HepG2 (cell line): ENCODE data around the gene NEK11. TPM values are rescaled to one million over a fixed set of nuclear protein-coding genes. Genes with fewer than 3 reads are reported as not detected.

Experiments used
- ARHGAP35 ChIP-seq: sonication (generic); formaldehyde crosslinking; IDR thresholded peaks from 2 replicates; pipeline ENCODE4 v1.9.0; 2022; ENCODE audit warnings: mild to moderate bottlenecking, inconsistent platforms, moderate library complexity, missing genetic modification reagents, borderline replicate concordance
- HNRNPUL1 ChIP-seq: fragments of 200-400 bp; formaldehyde crosslinking; IDR thresholded peaks from 2 replicates; pipeline ENCODE4 v1.6.1; 2017; ENCODE audit warnings: low read depth, mild to moderate bottlenecking, low read length, moderate library complexity
- KLF11 ChIP-seq: IDR thresholded peaks from 2 replicates; pipeline ENCODE4 v1.6.1; 2016; ENCODE audit warnings: missing compliant biosample characterization
- MAFF ChIP-seq: IDR thresholded peaks from 2 replicates; pipeline ENCODE4 v1.6.1; 2011; ENCODE audit warnings: low read depth, low read length, improper control_type of control experiment
- NFIC ChIP-seq: IDR thresholded peaks from 2 replicates; pipeline ENCODE4 v1.6.1; 2012; ENCODE audit warnings: mild to moderate bottlenecking, low read length, inconsistent platforms
- RARG ChIP-seq: sonication (generic); formaldehyde crosslinking; IDR thresholded peaks from 2 replicates; pipeline ENCODE4 v1.4.0; 2020; ENCODE audit warnings: low read depth, mild to moderate bottlenecking, missing genetic modification reagents
- TCF12 ChIP-seq, 2 experiments: fragments of 450-650 bp in 1 of 2; sonication (generic) in 1 of 2; formaldehyde crosslinking in 1 of 2; IDR thresholded peaks; 2 replicates each; pipeline versions ENCODE4 v1.6.1 to v1.8.0; 2017 to 2022; ENCODE audit warnings: antibody characterized with exemption in 1 of 2, mild to moderate bottlenecking in 1 of 2, missing genetic modification reagents in 1 of 2, moderate library complexity in 1 of 2
- THYN1 ChIP-seq: sonication (generic); formaldehyde crosslinking; IDR thresholded peaks from 2 replicates; pipeline ENCODE4 v1.8.1; 2023; ENCODE audit warnings: low read depth, mild to moderate bottlenecking, moderate library complexity, missing genetic modification reagents, borderline replicate concordance
- ZNF253 ChIP-seq: sonication (generic); formaldehyde crosslinking; IDR thresholded peaks from 2 replicates; pipeline ENCODE4 v1.8.0; 2022; ENCODE audit warnings: mild to moderate bottlenecking, missing genetic modification reagents, borderline replicate concordance
- ZNF672 ChIP-seq: sonication (generic); formaldehyde crosslinking; IDR thresholded peaks from 2 replicates; pipeline ENCODE4 v1.8.1; 2022; ENCODE audit warnings: missing genetic modification reagents
- ZNF746 ChIP-seq: sonication (generic); formaldehyde crosslinking; IDR thresholded peaks from 2 replicates; pipeline ENCODE4 v1.8.0; 2022; ENCODE audit warnings: mild to moderate bottlenecking, missing genetic modification reagents
- polyA plus RNA-seq, 8 experiments: library from polyadenylated mRNA; depleted of rRNA in 3 of 8; stranded (reverse) in 7 of 8; unstranded in 1 of 8; fragments of >200 nt; fragmentation: Illumina TruSeq in 4 of 8; extraction: Trizol in 4 of 8; gene quantifications; 2 replicates each; pipeline versions ENCODE4 v1.2.1 to v1.2.3, GENCODE V29; 2011 to 2016; ENCODE audit warnings: low read depth in 4 of 8, missing spikeins in 1 of 8, mixed read lengths in 1 of 8; ENCODE audit not compliant: insufficient read depth in 1 of 8
- total RNA-seq, 5 experiments: library from RNA; depleted of rRNA; stranded (reverse); fragments of >200 nt; fragmentation: Illumina TruSeq; extraction: Trizol; gene quantifications; 2 replicates each; pipeline ENCODE4 v1.2.3, GENCODE V29; 2016; ENCODE audit warnings: low read depth in 1 of 5
- TF ChIP-seq, protein P1 (sequence below): sonication (generic); formaldehyde crosslinking; IDR thresholded peaks from 2 replicates; pipeline ENCODE4 v1.4.0; 2020; ENCODE audit warnings: missing genetic modification reagents, borderline replicate concordance
- TF ChIP-seq, protein P2 (sequence below): sonication (generic); formaldehyde crosslinking; IDR thresholded peaks from 2 replicates; pipeline ENCODE4 v1.9.0; 2022; ENCODE audit warnings: low read depth, missing genetic modification reagents
- TF ChIP-seq, protein P3 (sequence below): sonication (generic); formaldehyde crosslinking; conservative IDR thresholded peaks from 2 replicates; pipeline ENCODE4 v1.4.0; 2020; ENCODE audit warnings: mild to moderate bottlenecking, missing genetic modification reagents, moderate library complexity
- TF ChIP-seq, protein P4 (sequence below): sonication (generic); formaldehyde crosslinking; IDR thresholded peaks from 2 replicates; pipeline ENCODE4 v1.4.0; 2020; ENCODE audit warnings: missing genetic modification reagents, borderline replicate concordance

NEK11 gene
- total and polyA plus RNA-seq, 2 of the 13 experiments (the other 11 are each of a cell fraction or from before 2014, with no cell fraction given) = 0.95 to 2.2 TPM

DNA sequence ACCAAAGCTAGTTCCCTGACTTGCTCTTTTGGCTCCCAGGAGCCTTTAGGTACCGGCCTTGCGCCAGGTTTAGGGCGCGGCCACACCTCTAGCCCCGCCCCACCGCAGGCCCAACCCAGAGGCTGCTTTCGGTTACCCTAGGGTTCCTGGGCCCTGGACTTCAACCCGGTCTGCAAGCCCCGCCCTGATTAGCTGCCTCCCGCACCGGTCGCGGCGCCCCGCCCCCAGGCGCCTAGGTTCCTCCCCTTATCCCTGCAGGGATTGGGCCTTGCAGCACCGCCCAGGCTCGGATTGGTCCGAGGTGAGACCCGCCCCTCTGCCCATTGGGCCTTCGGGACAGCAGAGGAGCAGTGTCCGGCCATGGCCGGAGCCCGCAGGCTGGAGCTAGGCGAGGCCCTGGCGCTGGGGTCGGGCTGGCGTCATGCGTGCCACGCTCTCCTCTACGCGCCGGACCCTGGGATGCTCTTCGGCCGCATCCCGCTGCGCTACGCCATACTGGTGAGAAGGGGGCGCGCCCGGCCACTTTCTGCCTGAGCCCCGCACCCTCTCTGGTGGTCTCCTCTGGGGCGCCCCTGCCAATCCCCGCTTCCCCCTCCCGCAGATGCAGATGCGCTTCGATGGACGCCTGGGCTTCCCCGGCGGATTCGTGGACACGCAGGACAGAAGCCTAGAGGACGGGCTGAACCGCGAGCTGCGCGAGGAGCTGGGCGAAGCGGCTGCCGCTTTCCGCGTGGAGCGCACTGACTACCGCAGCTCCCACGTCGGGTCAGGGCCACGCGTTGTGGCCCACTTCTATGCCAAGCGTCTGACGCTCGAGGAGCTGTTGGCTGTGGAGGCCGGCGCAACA, 355.0 kb downstream of the NEK11 start, which contains the start of gene NUDT16 (continued):
- TF ChIP-seq, protein P1, sequence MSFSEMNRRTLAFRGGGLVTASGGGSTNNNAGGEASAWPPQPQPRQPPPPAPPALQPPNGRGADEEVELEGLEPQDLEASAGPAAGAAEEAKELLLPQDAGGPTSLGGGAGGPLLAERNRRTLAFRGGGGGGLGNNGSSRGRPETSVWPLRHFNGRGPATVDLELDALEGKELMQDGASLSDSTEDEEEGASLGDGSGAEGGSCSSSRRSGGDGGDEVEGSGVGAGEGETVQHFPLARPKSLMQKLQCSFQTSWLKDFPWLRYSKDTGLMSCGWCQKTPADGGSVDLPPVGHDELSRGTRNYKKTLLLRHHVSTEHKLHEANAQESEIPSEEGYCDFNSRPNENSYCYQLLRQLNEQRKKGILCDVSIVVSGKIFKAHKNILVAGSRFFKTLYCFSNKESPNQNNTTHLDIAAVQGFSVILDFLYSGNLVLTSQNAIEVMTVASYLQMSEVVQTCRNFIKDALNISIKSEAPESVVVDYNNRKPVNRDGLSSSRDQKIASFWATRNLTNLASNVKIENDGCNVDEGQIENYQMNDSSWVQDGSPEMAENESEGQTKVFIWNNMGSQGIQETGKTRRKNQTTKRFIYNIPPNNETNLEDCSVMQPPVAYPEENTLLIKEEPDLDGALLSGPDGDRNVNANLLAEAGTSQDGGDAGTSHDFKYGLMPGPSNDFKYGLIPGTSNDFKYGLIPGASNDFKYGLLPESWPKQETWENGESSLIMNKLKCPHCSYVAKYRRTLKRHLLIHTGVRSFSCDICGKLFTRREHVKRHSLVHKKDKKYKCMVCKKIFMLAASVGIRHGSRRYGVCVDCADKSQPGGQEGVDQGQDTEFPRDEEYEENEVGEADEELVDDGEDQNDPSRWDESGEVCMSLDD (CRISPR knock-in tag) = peak; percentile 24; the same call in 1 of the 2 replicates
- no peak for TF ChIP-seq THYN1 (CRISPR knock-in tag)
- peak; percentile 83; the same call in 1 of the 2 replicates for TF ChIP-seq KLF11 (CRISPR knock-in tag)
- TF ChIP-seq ZNF253 (CRISPR knock-in tag) = 0 out of 2 replicates have a peak, but pooled peaks have one; percentile 54
- peak; percentile 85; the same call in 1 of the 2 replicates for TF ChIP-seq ARHGAP35 (CRISPR knock-in tag)
- no peak for TF ChIP-seq RARG (CRISPR knock-in tag)
- TF ChIP-seq, protein P2, sequence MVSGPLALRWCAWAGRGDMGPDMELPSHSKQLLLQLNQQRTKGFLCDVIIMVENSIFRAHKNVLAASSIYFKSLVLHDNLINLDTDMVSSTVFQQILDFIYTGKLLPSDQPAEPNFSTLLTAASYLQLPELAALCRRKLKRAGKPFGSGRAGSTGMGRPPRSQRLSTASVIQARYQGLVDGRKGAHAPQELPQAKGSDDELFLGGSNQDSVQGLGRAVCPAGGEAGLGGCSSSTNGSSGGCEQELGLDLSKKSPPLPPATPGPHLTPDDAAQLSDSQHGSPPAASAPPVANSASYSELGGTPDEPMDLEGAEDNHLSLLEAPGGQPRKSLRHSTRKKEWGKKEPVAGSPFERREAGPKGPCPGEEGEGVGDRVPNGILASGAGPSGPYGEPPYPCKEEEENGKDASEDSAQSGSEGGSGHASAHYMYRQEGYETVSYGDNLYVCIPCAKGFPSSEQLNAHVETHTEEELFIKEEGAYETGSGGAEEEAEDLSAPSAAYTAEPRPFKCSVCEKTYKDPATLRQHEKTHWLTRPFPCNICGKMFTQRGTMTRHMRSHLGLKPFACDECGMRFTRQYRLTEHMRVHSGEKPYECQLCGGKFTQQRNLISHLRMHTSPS (CRISPR knock-in tag) = 0 out of 2 replicates have a peak, but pooled peaks have one; percentile 19
- TF ChIP-seq MAFF = no peak
- TF ChIP-seq, protein P3, sequence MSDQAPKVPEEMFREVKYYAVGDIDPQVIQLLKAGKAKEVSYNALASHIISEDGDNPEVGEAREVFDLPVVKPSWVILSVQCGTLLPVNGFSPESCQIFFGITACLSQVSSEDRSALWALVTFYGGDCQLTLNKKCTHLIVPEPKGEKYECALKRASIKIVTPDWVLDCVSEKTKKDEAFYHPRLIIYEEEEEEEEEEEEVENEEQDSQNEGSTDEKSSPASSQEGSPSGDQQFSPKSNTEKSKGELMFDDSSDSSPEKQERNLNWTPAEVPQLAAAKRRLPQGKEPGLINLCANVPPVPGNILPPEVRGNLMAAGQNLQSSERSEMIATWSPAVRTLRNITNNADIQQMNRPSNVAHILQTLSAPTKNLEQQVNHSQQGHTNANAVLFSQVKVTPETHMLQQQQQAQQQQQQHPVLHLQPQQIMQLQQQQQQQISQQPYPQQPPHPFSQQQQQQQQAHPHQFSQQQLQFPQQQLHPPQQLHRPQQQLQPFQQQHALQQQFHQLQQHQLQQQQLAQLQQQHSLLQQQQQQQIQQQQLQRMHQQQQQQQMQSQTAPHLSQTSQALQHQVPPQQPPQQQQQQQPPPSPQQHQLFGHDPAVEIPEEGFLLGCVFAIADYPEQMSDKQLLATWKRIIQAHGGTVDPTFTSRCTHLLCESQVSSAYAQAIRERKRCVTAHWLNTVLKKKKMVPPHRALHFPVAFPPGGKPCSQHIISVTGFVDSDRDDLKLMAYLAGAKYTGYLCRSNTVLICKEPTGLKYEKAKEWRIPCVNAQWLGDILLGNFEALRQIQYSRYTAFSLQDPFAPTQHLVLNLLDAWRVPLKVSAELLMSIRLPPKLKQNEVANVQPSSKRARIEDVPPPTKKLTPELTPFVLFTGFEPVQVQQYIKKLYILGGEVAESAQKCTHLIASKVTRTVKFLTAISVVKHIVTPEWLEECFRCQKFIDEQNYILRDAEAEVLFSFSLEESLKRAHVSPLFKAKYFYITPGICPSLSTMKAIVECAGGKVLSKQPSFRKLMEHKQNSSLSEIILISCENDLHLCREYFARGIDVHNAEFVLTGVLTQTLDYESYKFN = peak; percentile 40; the same call in 1 of the 2 replicates
- TF ChIP-seq TCF12 (IDR thresholded peaks at IDR 0.05) = no peak
- TF ChIP-seq TCF12 (CRISPR knock-in tag; IDR thresholded peaks at IDR 0.05) = 0 out of 2 replicates have a peak, but pooled peaks have one; percentile 75
- no peak for TF ChIP-seq HNRNPUL1
- no peak for TF ChIP-seq ZNF746
- no peak for TF ChIP-seq NFIC
- no peak for TF ChIP-seq ZNF672 (CRISPR knock-in tag)
- TF ChIP-seq, protein P4, sequence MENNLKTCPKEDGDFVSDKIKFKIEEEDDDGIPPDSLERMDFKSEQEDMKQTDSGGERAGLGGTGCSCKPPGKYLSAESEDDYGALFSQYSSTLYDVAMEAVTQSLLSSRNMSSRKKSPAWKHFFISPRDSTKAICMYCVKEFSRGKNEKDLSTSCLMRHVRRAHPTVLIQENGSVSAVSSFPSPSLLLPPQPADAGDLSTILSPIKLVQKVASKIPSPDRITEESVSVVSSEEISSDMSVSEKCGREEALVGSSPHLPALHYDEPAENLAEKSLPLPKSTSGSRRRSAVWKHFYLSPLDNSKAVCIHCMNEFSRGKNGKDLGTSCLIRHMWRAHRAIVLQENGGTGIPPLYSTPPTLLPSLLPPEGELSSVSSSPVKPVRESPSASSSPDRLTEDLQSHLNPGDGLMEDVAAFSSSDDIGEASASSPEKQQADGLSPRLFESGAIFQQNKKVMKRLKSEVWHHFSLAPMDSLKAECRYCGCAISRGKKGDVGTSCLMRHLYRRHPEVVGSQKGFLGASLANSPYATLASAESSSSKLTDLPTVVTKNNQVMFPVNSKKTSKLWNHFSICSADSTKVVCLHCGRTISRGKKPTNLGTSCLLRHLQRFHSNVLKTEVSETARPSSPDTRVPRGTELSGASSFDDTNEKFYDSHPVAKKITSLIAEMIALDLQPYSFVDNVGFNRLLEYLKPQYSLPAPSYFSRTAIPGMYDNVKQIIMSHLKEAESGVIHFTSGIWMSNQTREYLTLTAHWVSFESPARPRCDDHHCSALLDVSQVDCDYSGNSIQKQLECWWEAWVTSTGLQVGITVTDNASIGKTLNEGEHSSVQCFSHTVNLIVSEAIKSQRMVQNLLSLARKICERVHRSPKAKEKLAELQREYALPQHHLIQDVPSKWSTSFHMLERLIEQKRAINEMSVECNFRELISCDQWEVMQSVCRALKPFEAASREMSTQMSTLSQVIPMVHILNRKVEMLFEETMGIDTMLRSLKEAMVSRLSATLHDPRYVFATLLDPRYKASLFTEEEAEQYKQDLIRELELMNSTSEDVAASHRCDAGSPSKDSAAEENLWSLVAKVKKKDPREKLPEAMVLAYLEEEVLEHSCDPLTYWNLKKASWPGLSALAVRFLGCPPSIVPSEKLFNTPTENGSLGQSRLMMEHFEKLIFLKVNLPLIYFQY (CRISPR knock-in tag) = peak; percentile 69
